Stimulated activated CD8-positive, alpha-beta memory T cell treated with anti-CD3 and anti-CD28 coated beads, Interleukin-15, amount 100 ng/mL, for 48 hours (primary cell): ENCODE data around the gene ACMSD.

Experiments
- DNase-seq, 2 donors: peaks; one replicate each; pipeline ENCODE4 v3.0.0-alpha.2; 2020; ENCODE audit warnings: low read depth in 2 of 2

The ACMSD gene

DNA sequence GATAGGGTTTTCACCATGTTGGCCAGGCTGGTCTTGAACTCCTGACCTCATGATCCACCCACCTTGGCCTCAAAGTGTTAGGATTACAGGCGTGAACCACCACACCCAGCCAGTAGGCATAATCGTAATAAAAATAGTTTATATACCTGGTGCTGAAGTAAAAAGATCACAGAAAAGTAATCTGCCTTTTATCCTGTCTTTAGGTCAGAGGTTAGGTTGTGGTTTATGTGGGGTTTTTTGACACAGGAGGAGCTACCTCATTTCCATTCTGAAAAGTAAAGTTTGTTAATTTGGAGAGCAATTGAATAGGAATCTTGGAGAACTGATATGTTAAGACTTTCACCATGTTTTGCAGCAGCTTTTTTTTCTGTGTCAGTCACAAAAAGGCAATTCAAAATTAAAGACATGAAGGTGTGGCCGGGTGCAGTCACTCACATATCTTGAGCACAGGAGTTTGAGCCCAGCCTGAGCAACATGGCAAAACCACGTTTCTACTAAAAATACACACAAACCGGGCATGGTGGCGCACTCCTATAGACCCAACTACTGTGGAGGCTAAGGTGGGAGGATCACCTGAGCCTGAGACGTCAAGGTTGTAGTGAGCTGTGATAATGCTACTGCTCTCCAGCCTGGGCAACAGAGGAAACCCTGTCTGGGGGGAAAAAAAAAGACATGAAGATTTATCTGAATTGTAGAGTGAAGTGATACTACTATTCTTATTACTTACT lies 111.7 kb downstream of the ACMSD start:
- no peak for DNase-seq

DNA sequence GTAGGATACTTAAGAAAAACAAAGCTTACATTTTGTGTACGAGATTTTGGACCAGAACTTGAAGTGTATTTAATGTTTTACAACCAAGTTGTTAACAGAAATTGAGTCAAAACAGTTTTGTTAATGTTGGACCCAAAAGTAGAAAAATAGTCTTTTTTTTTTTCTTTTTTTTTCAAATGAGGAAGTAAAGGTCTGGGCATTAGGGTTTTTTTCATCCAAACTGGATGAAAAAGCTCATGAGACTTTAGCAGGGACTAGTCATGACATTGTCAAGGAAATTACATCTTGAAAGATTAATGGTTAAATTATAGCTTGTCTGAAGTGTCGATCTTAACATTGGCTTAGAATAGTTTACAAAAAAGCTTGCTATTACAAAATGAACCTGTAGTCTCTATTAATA lies 112.5 kb downstream of the ACMSD start:
- DNase-seq = no peak
